HG03457 (cell line): Measurements from ENCODE around the gene GGPS1.
"Not testable (repeated sequence)": the region's sequence is repeated elsewhere in the genome, so short reads cannot be mapped to it uniquely, and the experiment has no call there.

Source experiments
- ATAC-seq: cut with Tn5 transposase; IDR thresholded peaks from one replicate; pipeline ENCODE4 v1.9.1; 2021; ENCODE audit warnings: moderate number of reproducible peaks; ENCODE audit not compliant: unreplicated experiment

The GGPS1 gene

DNA sequence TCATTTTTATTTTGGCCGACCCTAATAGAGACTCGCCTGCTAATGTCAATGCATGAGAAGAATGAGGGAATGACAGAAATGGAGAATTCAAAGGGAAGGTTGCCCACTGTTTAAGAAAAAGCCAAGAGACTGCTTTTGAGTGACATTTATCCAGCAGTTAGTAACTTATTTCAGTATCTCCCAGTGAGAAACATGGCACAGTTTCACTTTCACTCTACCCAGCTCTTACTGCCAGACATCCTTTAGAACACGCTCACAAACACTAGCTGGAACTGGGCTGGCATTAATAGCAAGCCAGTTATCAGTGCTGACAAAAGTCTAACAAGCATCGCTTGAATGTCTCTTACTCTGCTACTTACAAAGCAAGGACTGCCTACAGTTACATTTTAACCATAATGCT is 8.5 kb downstream of the GGPS1 start:
- no peak for ATAC-seq

DNA sequence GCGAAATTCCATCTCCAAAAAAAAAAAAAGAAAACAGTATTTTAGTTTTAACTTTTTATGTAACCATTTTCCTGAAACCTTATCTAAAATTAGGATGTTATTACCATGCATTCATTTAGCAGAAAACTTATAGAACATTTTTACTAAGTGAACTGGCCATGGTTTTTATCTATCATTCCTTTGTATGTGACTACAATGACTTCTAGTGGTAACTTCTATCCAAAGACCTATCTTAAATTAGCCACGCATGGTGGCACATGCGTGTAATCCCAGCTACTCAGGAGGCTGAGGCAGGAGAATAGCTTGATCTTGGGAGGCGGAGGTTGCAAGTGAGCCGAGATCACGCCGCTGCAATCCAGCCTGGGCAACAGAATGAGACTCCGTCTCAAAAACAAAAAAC is 11.4 kb downstream of the GGPS1 start:
- ATAC-seq: no peak

DNA sequence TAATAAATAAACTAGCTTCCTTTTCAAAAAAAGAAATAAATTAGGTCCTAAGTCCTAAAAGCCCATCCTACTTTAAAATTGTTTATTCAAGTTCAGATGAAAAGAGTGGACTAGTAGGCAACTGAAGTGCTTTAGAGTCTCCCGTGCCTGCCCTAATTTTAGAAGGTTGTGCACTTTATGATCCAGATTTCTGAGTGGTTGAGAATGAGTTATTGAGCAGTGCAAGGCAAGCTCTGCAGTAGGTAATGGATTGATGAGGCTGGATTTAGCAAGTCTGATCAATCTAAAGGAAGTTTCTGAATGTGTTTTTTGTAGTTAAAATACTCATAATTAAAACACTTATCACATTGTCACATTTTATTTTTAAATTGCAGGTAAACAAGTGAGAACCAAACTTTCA is 13.0 kb downstream of the GGPS1 start:
- ATAC-seq: no peak

DNA sequence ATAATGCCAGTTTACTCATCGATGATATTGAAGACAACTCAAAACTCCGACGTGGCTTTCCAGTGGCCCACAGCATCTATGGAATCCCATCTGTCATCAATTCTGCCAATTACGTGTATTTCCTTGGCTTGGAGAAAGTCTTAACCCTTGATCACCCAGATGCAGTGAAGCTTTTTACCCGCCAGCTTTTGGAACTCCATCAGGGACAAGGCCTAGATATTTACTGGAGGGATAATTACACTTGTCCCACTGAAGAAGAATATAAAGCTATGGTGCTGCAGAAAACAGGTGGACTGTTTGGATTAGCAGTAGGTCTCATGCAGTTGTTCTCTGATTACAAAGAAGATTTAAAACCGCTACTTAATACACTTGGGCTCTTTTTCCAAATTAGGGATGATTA is 13.7 kb downstream of the GGPS1 start:
- ATAC-seq: no peak

DNA sequence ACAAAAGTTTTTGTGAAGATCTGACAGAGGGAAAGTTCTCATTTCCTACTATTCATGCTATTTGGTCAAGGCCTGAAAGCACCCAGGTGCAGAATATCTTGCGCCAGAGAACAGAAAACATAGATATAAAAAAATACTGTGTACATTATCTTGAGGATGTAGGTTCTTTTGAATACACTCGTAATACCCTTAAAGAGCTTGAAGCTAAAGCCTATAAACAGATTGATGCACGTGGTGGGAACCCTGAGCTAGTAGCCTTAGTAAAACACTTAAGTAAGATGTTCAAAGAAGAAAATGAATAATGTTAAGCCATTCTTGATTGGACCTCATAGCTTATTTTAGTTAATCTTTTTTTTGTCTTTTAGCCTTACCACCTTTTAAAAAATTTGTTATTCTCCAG is 14.1 kb downstream of the GGPS1 start:
- ATAC-seq: no peak

DNA sequence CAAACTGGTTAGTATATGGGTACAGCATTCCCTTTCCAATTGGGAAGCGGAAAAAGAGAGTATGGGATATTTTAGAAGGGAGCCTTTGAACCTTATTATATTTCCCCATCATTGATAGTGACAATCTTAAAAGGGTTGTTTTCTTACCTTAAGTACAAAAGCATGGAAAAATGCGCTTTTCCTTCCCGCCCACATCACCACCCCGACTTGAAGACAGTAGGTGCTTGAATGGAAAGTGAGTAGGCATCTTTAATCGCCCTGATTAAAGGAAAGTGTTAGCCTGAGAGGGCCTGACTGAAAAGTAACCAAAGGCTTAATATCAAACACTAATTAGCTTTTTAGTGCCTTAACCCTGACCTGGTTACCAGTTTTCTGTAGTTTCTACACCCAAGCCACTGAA is 15.4 kb downstream of the GGPS1 start:
- no peak for ATAC-seq

DNA sequence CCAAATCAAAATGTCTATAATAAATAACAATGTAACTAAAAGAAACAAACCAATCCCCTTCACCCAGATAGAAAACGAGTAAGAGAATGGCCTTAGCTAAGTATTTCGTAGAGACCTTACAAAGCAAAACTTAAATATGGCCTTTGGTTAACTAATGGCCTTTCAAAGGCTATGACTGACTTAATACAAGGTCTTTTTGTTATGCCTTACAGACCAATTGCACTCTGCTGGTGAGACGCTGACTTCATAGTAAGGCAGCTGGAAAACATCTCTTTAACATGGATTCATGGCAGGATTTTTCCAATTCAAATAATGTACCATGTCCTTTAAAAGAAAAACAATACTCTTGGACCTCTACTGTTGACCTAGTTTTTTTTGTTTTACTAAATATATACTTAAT is 23.1 kb downstream of the GGPS1 start:
- ATAC-seq: no peak

DNA sequence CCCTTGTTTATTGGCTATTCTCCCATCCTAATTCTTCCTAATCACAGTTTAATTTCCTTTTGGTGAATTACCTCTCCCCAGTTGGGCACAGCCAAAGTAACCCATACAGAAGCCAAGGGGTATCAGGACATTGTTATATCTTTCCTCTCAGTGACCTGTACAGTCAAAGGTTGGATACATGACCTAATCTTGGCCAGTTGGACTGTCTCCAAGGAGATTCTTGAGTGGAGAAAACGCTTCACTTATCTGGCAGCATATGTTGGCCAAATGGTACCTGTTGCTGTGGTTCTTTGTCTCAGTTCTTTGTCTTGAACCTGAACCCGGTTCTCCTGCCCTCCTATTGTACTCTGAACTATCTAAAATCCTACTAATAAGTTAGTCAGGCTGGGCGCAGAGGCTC is 23.5 kb downstream of the GGPS1 start:
- ATAC-seq: no peak

DNA sequence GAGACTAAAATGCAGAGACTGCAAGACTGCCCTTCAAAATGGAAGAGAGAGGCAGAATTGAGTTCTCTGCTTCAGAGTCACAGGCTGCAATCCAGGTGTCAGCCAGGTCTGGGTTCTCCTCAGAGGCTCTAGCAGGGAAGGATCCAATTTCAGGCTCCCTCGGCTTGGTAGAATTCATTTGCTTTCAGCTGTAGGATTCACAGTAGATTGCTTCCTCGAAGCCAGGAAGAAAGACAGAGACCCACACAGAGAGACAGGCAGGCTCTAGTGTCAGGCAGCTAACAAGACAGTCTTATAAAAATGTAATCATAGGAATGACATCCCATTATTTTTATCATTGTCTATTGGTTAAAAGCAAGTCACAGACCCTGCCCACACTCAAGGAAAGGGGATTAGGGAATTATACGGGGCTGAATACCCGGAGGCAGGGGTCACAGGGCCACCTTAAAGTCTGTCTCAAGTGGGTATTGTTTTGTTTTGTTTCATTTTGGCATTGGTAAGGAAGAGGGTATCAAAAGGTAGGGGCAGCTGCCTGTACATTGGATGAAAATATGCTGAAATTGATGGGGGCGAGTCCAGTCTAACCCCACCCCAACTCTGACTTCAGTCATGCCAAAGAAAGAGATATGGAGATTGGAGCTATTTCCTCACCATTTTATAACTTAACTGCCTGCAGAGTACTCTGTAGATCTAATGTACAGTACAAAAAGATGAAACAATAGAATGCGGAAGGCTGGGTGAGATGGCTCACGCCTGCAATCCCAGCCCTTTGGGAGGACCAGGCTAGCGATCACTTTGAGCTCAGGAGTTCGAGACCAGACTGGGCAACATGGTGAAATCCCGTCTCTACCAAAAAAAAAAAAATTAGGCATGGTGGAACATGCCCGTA is 29.4 kb downstream of the GGPS1 start:
- ATAC-seq: no peak

DNA sequence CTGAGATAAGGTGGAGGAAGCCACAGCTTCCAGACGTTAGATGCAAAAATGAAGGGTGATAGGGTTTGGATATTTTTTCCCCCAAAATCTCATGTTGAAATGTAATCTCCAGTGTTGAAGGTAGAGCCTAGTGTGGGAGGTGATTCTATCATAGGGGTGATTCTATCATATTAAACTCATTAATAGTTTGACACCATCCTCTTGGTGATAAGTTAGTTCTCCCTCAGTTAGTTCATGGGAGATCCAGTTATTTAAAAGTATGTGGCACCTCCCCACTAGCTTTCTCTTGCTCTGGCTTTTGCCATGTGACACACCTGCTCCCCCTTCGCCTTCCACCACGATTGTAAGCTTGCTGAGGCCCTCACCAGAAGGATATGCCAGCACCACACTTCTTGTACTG is 30.5 kb downstream of the GGPS1 start:
- ATAC-seq: no peak

DNA sequence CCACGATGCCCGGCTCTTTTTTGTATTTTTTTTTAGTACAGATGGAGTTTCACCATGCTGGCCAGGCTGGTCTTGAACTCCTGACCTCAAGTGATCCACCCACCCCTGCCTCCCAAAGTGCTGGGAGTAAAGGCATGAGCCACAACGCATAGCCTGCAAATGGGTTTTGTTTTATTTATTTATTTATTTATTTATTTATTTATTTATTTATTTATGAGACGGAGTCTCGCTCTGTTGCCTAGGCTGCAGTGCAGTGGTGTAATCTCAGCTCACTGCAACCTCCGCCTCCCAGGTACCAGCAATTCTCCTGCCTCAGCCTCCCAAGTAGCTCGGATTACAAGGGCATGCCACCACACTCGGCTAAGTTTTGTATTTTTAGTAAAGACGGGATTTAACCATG is 35.8 kb downstream of the GGPS1 start:
- ATAC-seq: not testable (repeated sequence)

DNA sequence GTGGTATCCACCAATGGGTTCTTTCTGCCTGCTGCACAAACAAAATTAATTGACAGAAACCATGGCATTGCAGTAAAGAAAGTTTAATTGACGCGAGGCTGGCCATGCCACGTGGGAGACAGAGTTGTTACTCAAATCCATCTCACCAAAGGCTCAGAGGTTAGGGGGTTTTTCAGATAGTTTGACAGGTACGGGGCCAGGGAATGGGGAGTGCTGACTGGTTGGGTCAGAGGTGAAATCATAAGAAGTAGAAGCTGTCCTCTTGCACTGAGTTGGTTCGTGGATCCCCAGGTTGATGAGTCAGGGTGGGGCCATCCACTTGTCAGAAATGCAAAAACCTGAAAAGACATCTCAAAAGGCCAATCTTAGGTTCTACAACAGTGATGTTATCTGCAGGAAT is 37.9 kb downstream of the GGPS1 start:
- no peak for ATAC-seq

DNA sequence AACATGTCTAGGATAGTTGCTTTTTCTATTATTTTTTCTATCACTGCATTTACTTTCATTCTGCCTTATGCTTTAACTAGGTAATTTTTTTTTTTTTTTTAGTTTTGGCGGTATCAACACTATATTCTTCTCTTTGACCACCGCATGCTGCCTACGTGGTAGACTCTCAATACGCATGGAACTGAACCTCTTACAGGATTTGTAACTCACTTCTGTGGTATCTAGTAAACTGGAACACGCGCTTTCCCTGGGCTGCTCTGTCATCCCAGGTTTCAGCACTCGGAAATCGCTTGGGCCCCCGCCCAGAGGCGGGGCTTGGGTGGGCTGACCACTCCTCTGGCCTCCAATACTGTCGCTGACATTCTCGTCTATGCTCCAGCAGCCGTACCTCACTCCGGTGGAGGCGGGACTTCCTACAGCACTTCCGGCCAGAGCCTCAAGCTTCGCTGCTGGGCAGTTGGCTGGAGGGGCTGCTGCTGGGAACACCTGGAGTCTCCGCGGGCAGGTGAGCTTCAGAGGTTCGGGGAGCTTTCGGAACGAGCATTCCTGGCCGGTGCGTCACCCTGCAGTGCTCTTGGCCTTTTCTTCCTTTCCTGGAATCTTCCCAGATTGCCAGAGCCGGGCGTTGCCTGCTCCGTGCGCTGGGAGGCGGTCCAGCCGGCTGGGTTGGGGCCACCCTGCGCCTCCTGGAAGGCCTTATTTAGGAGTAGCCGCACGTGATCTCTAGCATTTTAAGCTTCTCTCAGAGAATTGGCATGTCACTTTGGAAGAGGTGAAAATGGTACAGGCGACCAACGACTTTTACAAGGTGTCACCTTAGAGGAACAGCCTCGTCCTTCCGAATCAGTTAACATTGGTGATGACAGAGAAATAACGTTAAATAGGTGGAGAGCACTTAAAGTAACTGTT is 38.9 kb downstream of the GGPS1 start, which contains the start of gene TBCE:
Gene TBCE (plus strand): TSS at position 428 of the 909 bp plus-strand sequence. CDS start 12,623 bp downstream, outside the sequence.
- ATAC-seq: peak; percentile 99

DNA sequence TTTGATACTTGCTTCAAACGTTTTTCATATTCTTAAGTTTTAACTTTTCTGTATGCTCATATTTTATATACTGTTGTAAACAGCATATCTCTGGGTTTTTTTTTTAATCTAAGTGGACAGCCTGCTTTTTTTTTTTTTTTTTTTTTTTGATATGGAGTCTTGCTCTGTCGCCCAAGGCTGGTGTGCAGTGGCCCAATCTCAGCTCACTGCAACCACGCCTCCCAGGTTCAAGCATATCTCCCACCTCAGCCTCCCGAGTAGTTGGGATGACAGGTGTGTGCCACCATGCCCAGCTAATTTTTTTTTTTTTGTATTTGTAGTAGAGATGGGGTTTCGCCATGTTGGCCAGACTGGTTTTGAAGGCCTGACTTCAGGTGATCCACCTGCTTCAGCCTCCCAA is 40.1 kb downstream of the GGPS1 start:
- no peak for ATAC-seq

DNA sequence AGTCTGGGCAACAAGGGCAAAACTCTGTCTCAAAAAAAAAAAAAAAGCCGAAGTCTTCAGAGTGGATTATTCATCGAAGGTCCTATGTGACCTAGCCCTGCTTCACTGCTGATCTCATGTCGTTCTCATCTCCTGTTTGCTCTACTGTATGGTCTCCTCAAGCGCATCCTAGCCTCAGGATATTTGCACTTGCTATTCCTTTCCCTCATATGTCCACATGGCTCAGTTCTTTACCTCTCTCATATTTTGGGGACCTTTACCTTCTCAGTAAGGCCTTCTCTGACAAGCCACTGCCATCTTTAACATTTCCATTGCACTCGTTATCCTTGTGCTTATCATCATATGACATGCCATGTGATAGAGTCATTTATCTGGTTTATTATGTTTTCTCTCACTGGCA is 41.4 kb downstream of the GGPS1 start:
- ATAC-seq: no peak

DNA sequence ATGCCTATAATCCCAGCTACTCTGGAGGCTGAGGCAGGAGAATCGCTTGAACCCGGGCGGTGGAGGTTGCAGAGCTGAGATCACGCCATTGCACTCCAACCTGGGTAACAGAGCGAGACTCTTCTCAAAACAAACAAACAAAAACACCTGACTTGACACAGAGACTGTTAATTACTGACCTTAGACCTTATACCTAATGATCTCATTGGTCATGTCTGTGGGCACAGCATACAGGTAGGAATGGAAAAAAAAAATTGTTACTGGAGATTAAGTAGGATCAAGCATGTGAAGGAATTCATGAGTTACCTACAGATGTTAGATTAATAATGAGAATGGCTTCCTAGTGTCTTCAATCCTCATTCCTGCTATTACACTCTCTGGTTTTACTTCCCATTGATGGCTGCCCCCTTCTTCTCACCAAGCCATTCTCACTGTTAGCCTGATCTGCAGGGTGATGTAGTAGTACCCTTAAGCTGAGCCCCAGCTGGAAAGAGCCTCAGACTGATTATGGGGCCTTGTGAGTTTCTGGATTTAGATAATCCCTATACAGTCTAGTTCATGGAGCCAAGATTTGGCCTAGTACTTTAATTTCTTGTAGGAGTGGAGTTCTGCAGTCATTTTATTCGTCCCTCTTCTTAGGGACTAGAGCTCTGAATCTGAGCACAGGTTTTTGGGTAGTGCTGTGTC is 47.7 kb downstream of the GGPS1 start:
- ATAC-seq: no peak

DNA sequence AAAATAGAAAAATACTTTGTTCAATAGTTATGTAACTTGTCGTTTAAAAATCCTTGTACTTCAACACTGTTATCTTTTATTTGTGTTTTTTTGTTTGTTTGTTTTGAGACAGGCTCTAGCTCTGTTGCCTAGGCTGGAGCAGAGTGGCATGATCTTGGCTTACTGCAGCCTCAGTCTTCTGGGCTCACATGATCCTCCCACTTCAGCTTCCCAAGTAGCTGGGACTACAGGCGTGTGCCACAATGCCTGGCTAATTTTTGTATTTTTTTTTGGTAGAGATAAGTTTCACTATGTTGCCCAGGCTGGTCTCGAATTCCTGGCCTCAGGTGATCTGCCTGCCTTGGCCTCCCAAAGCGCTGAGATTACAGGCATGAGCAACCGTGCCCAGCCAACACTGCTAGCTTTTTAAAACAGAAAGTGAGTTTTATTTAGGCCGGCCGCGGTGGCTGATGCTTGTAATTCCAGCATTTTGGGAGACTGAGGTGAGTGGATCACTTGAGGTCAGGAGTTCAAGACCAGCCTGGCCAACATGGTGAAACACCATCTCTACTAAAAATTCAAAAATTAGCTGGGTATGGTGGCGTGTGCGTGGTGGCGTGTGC is 49.9 kb downstream of the GGPS1 start:
- not testable (repeated sequence) for ATAC-seq

DNA sequence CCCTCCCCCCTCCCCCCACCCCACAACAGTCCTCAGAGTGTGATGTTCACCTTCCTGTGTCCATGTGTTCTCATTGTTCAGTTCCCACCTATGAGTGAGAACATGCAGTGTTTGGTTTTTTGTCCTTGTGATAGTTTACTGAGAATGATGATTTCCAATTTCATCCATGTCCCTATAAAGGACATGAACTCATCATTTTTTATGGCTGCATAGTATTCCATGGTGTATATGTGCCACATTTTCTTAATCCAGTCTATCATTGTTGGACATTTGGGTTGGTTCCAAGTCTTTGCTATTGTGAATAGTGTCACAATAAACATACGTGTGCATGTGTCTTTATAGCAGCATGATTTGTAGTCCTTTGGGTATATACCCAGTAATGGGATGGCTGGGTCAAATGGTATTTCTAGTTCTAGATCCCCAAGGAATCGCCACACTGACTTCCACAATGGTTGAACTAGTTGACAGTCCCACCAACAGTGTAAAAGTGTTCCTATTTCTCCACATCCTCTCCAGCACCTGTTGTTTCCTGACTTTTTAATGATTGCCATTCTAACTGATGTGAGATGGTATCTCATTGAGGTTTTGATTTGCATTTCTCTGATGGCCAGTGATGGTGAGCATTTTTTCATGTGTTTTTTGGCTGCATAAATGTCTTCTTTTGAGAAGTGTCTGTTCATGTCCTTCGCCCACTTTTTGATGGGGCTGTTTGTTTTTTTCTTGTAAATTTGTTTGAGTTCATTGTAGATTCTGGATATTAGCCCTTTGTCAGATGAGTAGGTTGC is 53.8 kb downstream of the GGPS1 start:
- not testable (repeated sequence) for ATAC-seq

DNA sequence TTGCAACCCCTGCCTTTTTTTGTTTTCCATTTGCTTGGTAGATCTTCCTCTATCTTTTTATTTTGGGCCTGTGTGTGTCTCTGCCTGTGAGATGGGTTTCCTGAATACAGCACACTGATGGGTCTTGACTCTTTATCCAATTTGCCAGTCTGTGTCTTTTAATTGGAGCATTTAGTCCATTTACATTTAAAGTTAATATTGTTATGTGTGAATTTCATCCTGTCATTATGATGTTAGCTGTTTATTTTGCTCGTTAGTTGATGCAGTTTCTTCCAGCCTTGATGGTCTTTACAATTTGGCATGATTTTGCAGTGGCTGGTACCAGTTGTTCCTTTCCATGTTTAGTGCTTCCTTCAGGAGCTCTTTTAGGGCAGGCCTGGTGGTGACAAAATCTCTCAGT is 57.3 kb downstream of the GGPS1 start:
- ATAC-seq: not testable (repeated sequence)

DNA sequence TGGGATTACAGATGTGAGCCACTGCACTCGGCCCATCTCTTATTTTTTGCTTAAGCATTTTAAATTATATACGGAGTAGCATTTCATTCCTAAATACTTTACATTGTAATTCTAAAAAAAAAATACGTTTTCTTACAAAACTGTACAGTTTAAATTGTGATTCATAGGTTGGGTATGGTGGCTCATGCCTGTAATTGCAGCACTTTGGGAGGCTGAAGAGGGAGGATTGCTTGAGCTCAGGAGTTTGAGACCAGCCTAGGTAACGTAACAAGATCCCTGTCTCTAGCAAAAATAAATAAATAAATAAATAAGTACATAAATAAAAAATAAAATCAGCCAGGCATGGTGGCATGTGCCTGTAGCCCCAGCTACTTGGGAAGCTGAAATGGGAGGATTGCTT is 63.5 kb downstream of the GGPS1 start:
- no peak for ATAC-seq
